Gastroesophageal sphincter (tissue), 3 donors: ENCODE measurements around the gene CARD16.

ENCODE experiments used
- CTCF ChIP-seq, 4 experiments: fragments of 200-600 bp in 2 of 4; fragments of 450-650 bp in 2 of 4; sonication (generic) in 1 of 4; IDR thresholded peaks; one replicate each; pipeline ENCODE4 v1.5.1; 2017 to 2019; ENCODE audit warnings: antibody characterized with exemption in 4 of 4, mild to moderate bottlenecking in 2 of 4, moderate library complexity in 2 of 4
- EP300 ChIP-seq: sonication (generic); formaldehyde crosslinking; IDR thresholded peaks from one replicate; pipeline ENCODE4 v1.6.1; 2017; ENCODE audit warnings: antibody characterized with exemption, mild to moderate bottlenecking
- POLR2A ChIP-seq, 2 donors: fragments of 450-650 bp; IDR thresholded peaks; one replicate each; pipeline ENCODE4 v1.6.1; 2017; ENCODE audit warnings: antibody characterized with exemption in 2 of 2, mild to moderate bottlenecking in 2 of 2, moderate library complexity in 1 of 2
- POLR2AphosphoS5 ChIP-seq: sonication (generic); formaldehyde crosslinking; IDR thresholded peaks from one replicate; pipeline ENCODE4 v1.6.1; 2017; ENCODE audit warnings: antibody characterized with exemption

- TF ChIP-seq POLR2A (IDR thresholded peaks at IDR 0.05) (no peak), CTCF (IDR thresholded peaks at IDR 0.05) (no peak), EP300 (no peak), POLR2AphosphoS5 (no peak)
These were observed 47.8 kb downstream of the CARD16 start for GRCh38 chr11:104997288-104997687.
